ENCODE data around the gene TMPRSS2.

Gene TMPRSS2

DNA sequence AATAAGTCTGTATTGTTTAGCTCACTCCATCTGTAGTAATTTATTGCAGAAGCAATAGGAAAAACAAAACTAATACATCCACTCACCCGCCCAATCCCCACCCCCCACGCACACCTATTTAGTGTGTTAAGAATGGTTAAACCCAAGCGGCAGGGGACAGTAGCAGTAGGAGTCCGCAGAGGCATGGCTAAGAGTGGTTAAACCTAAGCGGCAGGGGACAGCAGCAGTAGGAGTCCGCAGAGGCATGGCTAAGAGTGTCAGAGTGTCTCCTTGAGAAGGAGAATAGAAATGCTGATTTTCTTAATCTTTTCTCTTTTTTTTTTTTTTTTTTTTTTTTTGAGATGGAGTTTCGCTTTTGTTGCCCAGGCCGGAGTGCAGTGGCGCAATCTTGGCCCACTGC, 34.8 kb upstream of the TMPRSS2 start:
- H3K4me3 ChIP-seq (ENCODE audit: low read depth, low read length) = no peak overlapping the region
- TF ChIP-seq, protein P1, sequence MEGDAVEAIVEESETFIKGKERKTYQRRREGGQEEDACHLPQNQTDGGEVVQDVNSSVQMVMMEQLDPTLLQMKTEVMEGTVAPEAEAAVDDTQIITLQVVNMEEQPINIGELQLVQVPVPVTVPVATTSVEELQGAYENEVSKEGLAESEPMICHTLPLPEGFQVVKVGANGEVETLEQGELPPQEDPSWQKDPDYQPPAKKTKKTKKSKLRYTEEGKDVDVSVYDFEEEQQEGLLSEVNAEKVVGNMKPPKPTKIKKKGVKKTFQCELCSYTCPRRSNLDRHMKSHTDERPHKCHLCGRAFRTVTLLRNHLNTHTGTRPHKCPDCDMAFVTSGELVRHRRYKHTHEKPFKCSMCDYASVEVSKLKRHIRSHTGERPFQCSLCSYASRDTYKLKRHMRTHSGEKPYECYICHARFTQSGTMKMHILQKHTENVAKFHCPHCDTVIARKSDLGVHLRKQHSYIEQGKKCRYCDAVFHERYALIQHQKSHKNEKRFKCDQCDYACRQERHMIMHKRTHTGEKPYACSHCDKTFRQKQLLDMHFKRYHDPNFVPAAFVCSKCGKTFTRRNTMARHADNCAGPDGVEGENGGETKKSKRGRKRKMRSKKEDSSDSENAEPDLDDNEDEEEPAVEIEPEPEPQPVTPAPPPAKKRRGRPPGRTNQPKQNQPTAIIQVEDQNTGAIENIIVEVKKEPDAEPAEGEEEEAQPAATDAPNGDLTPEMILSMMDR (IDR thresholded peaks at IDR 0.05; ENCODE audit: borderline replicate concordance, insufficient read depth, low read depth, low read length) = no peak

DNA sequence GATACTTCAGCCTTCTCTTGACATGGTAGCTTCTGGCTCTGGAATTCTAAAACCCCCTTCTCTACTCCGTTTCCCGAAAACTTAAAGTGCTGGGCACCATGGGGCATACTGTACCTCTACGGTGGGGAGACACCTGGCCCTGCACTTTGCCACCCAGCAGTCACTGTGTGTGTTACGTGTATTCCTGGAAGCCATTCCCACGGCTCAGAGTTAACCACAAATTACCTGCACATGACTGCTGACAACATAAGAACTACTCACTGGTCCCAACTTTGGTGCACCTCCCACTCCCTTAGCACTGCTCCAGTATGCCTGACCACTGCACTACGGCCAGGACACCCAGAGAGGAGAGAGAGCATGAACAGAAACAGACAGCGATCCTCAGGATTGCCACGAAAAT, 29.4 kb upstream of the TMPRSS2 start:
- TF ChIP-seq, protein P1 (IDR thresholded peaks at IDR 0.05; ENCODE audit: borderline replicate concordance, insufficient read depth, low read depth, low read length) = no peak

DNA sequence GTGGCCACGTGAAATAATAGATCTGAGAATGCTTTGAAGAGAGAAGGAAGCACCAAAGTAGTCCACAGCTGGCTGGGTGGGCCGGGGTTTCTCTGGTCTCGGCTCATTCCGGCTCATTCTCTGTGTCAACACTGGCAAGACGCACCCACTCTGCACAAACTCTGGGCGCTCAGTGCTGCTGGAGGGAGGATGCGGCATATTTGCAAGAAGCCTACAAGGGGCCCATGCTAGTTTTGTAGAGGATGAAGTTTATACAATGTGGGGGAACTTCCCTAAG, 28.8 kb upstream of the TMPRSS2 start:
- H3K4me3 ChIP-seq (ENCODE audit: low read depth, low read length) = no peak overlapping the region
- TF ChIP-seq, protein P1 (IDR thresholded peaks at IDR 0.05; ENCODE audit: borderline replicate concordance, insufficient read depth, low read depth, low read length) = no peak

More for the DNA sequence above, 29.4 kb upstream of the TMPRSS2 start:
- no peak overlapping the region for H3K4me3 ChIP-seq (ENCODE audit: low read depth, low read length)

DNA sequence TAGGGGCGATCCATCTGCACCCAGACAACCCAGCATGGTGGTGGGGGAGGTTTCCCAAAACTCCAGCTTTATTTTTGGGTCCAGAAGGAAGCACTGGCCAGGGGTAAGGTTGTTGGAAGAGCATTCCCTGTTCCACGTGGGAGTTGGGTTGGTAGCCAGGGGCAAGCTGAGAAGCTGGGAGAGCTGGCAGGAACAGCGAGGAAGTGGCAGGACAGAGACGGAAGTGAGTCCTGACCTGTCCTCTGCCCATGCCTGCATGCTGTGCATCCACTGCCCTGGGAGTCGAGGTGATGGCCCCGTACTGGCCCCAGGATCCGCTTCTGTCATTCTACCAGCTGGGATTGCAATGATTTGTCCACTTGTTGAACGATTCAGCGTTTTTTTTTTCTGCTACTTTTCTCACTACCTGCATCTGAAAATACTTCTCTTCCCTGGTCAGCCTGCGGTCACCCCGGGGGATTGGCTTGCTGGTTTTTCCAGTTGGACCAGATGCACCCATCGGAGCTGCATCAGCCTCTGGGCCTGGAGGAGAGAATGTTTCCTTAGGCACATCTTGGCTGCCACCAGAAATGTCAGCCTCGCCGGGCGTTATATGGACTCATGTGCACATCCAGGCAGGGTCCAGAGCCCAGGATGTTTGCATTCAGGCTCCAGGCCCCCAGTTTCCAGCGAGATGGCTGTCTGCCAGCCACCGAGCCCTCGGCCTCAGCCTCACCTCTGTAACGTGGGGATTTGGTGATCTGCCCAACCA, 28.3 kb upstream of the TMPRSS2 start:
- TF ChIP-seq, protein P1 (IDR thresholded peaks at IDR 0.05; ENCODE audit: borderline replicate concordance, insufficient read depth, low read depth, low read length) = no peak
- H3K4me3 ChIP-seq (ENCODE audit: low read depth, low read length) = no peak overlapping the region

DNA sequence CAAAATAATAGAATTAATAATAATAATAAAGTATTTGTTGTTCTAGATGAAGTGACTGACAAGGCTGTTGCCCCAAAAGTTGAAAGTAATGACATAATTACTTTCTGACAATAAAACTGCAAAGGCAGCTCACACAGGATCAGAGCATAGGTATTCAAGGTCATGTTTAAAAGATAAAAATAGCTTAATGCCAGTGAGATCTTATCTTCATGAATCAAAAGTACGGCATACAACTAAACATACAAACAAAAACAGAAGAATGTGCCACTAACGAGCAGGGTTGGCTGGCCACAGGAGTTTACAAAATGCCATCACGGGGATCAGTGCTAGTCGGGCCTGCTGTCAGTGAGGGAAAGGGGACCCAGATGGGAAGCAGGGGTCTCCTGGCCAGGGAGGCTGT, 22.4 kb upstream of the TMPRSS2 start:
- TF ChIP-seq, protein P1 (IDR thresholded peaks at IDR 0.05; ENCODE audit: borderline replicate concordance, insufficient read depth, low read depth, low read length) = no peak
- H3K4me3 ChIP-seq (ENCODE audit: low read depth, low read length) = no peak overlapping the region

DNA sequence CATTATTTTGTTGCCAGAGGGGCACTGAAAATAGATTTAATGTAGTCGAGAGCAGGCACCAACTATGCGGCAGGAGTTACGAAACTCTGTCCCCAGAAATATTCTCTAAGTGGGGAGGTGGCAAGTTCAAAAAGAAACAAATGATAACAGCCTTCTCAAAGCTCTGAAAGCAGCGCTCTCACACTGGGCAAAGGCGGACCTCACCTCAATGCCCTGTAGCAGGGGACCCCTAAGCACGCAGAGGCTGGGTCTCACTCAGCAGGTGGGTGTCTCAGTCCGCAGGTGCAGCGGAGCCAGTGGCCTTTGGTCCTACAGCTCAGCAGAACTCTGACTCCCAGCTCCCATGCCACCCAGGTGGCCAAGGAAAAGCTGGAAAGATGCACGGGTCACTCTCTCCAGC, 21.8 kb upstream of the TMPRSS2 start:
- TF ChIP-seq, protein P1 (IDR thresholded peaks at IDR 0.05; ENCODE audit: borderline replicate concordance, insufficient read depth, low read depth, low read length) = no peak
- H3K4me3 ChIP-seq (ENCODE audit: low read depth, low read length) = no peak overlapping the region

DNA sequence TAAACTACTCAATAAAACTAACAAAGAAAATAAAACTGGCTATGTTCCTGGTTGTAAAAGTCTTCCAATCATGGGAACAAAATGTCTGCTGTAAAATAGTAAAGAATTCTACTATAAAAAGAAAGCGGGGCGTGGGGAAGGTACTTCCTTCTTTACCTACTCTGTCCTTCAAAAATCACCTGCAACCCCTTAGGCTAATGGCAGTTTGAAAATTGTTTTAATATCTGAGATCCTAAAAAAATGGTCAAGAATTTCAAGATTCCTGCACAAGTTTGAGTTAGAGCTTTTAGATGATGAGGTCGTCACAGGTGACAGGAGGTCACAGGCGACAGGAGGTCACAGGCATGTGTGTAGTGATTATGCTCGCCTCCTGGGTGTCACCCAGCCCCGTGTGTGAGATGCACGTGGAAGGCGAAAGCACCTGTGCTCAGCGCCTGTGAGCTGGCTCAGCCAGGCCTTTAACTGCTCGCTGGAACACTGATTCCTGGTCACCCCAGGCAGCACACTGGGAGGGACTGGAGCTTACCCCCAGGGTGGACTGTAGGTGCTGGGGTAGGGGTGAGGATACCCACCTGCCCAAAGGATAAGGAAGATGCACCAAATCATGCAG, 18.6 kb upstream of the TMPRSS2 start:
- no peak overlapping the region for H3K4me3 ChIP-seq (ENCODE audit: low read depth, low read length)
- TF ChIP-seq, protein P1 (IDR thresholded peaks at IDR 0.05; ENCODE audit: borderline replicate concordance, insufficient read depth, low read depth, low read length) = no peak

Measured in GM12875 (cell line).